H1 (cell line): Measurements from ENCODE around the gene TEX36. TPM values are rescaled to one million over a fixed set of nuclear protein-coding genes. Genes with fewer than 3 reads are reported as not detected.

ENCODE experiments used
- BCL11A ChIP-seq, 2 experiments: IDR thresholded peaks; one replicate each; pipeline ENCODE4 v1.6.1; 2011; ENCODE audit warnings: low read depth in 2 of 2, low read length in 2 of 2, mild to moderate bottlenecking in 2 of 2
- RBBP5 ChIP-seq: IDR thresholded peaks from 2 replicates; pipeline ENCODE4 v1.7.1; 2012; ENCODE audit warnings: low read depth, mild to moderate bottlenecking, inconsistent platforms, low read length, moderate library complexity, borderline replicate concordance
- YY1 ChIP-seq: IDR thresholded peaks from 2 replicates; pipeline ENCODE4 v1.6.1; 2011; ENCODE audit warnings: low read depth, mild to moderate bottlenecking, low read length
- polyA plus RNA-seq, 7 experiments: library from polyadenylated mRNA; depleted of rRNA in 3 of 7; stranded (reverse) in 5 of 7; unstranded in 2 of 7; fragments of >200 nt in 5 of 7; fragments of 200-250 nt in 2 of 7; gene quantifications; 1 replicate in 5 of 7; 2 replicates in 1 of 7; 4 replicates in 1 of 7; pipeline versions ENCODE4 v1.2.1 to v1.2.3, GENCODE V29; 2011 to 2013; ENCODE audit warnings: missing spikeins in 2 of 7, mixed read lengths in 2 of 7
- total RNA-seq: library from RNA; stranded (reverse); fragmentation: NEBNext Ultra II Directional; extraction: Animal tissue kit (Norgen Biotek cat#: 25700); gene quantifications from 2 replicates; pipeline ENCODE4 v1.2.1, GENCODE V29; 2021

TEX36 gene
- total and polyA plus RNA-seq, 2 of the 8 experiments (the other 6 are each of a cell fraction or from before 2014, with no cell fraction given) = not detected

- TF ChIP-seq RBBP5 (no peak), BCL11A (IDR thresholded peaks at IDR 0.05; ENCODE audit: low read depth in 2 of 2, low read length in 2 of 2) (no peak), YY1 (no peak)
Measured at GRCh38 chr10:125672884-125673283, 10.1 kb downstream of the TEX36 start (continued).
